ENCODE measurements around the gene RAB21. TPM values are rescaled to one million over a fixed set of nuclear protein-coding genes. Genes with fewer than 3 reads are reported as not detected.

The RAB21 gene
- total and polyA plus RNA-seq, 7 experiments from 2014 or later, result 21.8 to 81.7 (median 67.5) TPM

GRCh38 chr12:71732357-71732712 lies 22.3 kb upstream of the RAB21 start:
- intact Hi-C loops (cut with micrococcal nuclease), result no loop called here
- Mint-ChIP-seq H3K27me3 (no peaks in the 10 kb centered on the region), H3K4me1 (no peaks in the 10 kb centered on the region), H3K27ac (no peak overlapping the region), H3K9me3 (no peaks in the 10 kb centered on the region), H3K36me3 (no peaks in the 10 kb centered on the region), H3K4me3 (no peak overlapping the region)
- CTCF ChIA-PET, result interaction anchor here (1.0 kb wide), 1 partner anchor 15 kb away, joined by 4 read pairs; no protein-coding TSS in a partner anchor
- DNase-seq (no peak), ATAC-seq (no peak)
- Histone ChIP-seq H3K27ac (ENCODE audit: low read depth, low read length) (no peak overlapping the region), H3K36me3 (ENCODE audit: control insufficient read depth in 2 of 3, insufficient read depth in 3 of 3, low read length in 3 of 3) (no peaks in the 10 kb centered on the region), H3K4me1 (ENCODE audit: control insufficient read depth in 2 of 2, insufficient read depth in 2 of 2, low read length in 2 of 2) (no peaks in the 10 kb centered on the region), H3K9me3 (ENCODE audit: control insufficient read depth in 2 of 3, low read length in 3 of 3) (no peaks in the 10 kb centered on the region), H3K4me3 (ENCODE audit: low read length) (no peak overlapping the region), H3K27me3 (ENCODE audit: control insufficient read depth in 2 of 2, insufficient read depth in 2 of 2, low read length in 2 of 2) (no peaks in the 10 kb centered on the region)
- POLR2A ChIA-PET, result no interaction called here

GRCh38 chr12:71737197-71737596 lies 17.5 kb upstream of the RAB21 start:
- Histone ChIP-seq H3K27ac (ENCODE audit: low read depth, low read length) (no peak overlapping the region), H3K9me3 (ENCODE audit: control insufficient read depth in 2 of 3, low read length in 3 of 3) (no peaks in the 10 kb centered on the region), H3K4me1 (ENCODE audit: control insufficient read depth in 2 of 2, insufficient read depth in 2 of 2, low read length in 2 of 2) (no peaks in the 10 kb centered on the region), H3K36me3 (ENCODE audit: control insufficient read depth in 2 of 3, insufficient read depth in 3 of 3, low read length in 3 of 3) (no peaks in the 10 kb centered on the region), H3K4me3 (ENCODE audit: low read length) (no peak overlapping the region), H3K27me3 (ENCODE audit: control insufficient read depth in 2 of 2, insufficient read depth in 2 of 2, low read length in 2 of 2) (no peaks in the 10 kb centered on the region)
- intact Hi-C loops (cut with micrococcal nuclease), result no loop called here
- ATAC-seq (no peak), DNase-seq (no peak)
- Mint-ChIP-seq H3K36me3 (no peaks in the 10 kb centered on the region), H3K9me3 (no peaks in the 10 kb centered on the region), H3K27ac (no peak overlapping the region), H3K4me3 (no peak overlapping the region), H3K27me3 (peaks cover 0 to 8% (median 0%) of the 10 kb centered on the region in 5 donors), H3K4me1 (no peaks in the 10 kb centered on the region)
- CTCF ChIA-PET, result interaction anchor here (1.0 kb wide), 1 partner anchor 10 kb away, joined by 3 read pairs; no protein-coding TSS in a partner anchor
- POLR2A ChIA-PET, result no interaction called here

GRCh38 chr12:71742998-71743397 lies 11.7 kb upstream of the RAB21 start:
- H3K4me1 Mint-ChIP-seq, result peaks cover 0 to 3% (median 0%) of the 10 kb centered on the region in 7 donors
- H3K4me1 ChIP-seq (ENCODE audit: control insufficient read depth in 2 of 2, insufficient read depth in 2 of 2, low read length in 2 of 2), result no peaks in the 10 kb centered on the region
- peaks cover 0 to 16% (median 0%) of the 10 kb centered on the region in 5 donors for H3K27me3 Mint-ChIP-seq
- peak overlapping the region in 1 of 9 donors; percentile 6 for H3K27ac Mint-ChIP-seq
- DNase-seq (no peak), ATAC-seq (no peak)
- H3K27ac ChIP-seq (ENCODE audit: low read depth, low read length), result no peak overlapping the region
- no peaks in the 10 kb centered on the region for H3K9me3 ChIP-seq (ENCODE audit: control insufficient read depth in 2 of 3, low read length in 3 of 3)
- H3K4me3 Mint-ChIP-seq, result no peak overlapping the region
- ChIA-PET CTCF (no interaction called here), POLR2A (no interaction called here)
- H3K36me3 Mint-ChIP-seq, result no peaks in the 10 kb centered on the region
- intact Hi-C loops (cut with micrococcal nuclease), result no loop called here
- no peak overlapping the region for H3K4me3 ChIP-seq (ENCODE audit: low read length)
- H3K27me3 ChIP-seq (ENCODE audit: control insufficient read depth in 2 of 2, insufficient read depth in 2 of 2, low read length in 2 of 2), result no peaks in the 10 kb centered on the region
- H3K36me3 ChIP-seq (ENCODE audit: control insufficient read depth in 2 of 3, insufficient read depth in 3 of 3, low read length in 3 of 3), result no peaks in the 10 kb centered on the region
- H3K9me3 Mint-ChIP-seq, result no peaks in the 10 kb centered on the region

GRCh38 chr12:71744522-71745300 lies 10.0 kb upstream of the RAB21 start:
- peaks cover 0 to 3% (median 0%) of the 10 kb centered on the region in 7 donors for H3K4me1 Mint-ChIP-seq
- ATAC-seq, result no peak
- Histone ChIP-seq H3K9me3 (ENCODE audit: control insufficient read depth in 2 of 3, low read length in 3 of 3) (no peaks in the 10 kb centered on the region), H3K27me3 (ENCODE audit: control insufficient read depth in 2 of 2, insufficient read depth in 2 of 2, low read length in 2 of 2) (no peaks in the 10 kb centered on the region), H3K36me3 (ENCODE audit: control insufficient read depth in 2 of 3, insufficient read depth in 3 of 3, low read length in 3 of 3) (no peaks in the 10 kb centered on the region), H3K4me1 (ENCODE audit: control insufficient read depth in 2 of 2, insufficient read depth in 2 of 2, low read length in 2 of 2) (no peaks in the 10 kb centered on the region), H3K27ac (ENCODE audit: low read depth, low read length) (no peak overlapping the region), H3K4me3 (ENCODE audit: low read length) (no peak overlapping the region)
- no peak overlapping the region for H3K27ac Mint-ChIP-seq
- H3K27me3 Mint-ChIP-seq, result peaks cover 0 to 33% (median 7%) of the 10 kb centered on the region in 5 donors
- no peaks in the 10 kb centered on the region for H3K36me3 Mint-ChIP-seq
- ChIA-PET POLR2A (no interaction called here), CTCF (interaction anchor here (0.6 to 7.0 kb wide), 4 partner anchors 10 to 329 kb away, joined by 3 to 70 read pairs (median 4); partner anchors contain the start of gene RAB21)
- H3K4me3 Mint-ChIP-seq, result no peak overlapping the region
- intact Hi-C loops (cut with micrococcal nuclease), result loop anchor here in 1 of 2 donors (5.0 kb wide), 1 partner anchor 1152 kb away; no protein-coding TSS in a partner anchor
- no peak for DNase-seq
- no peaks in the 10 kb centered on the region for H3K9me3 Mint-ChIP-seq

GRCh38 chr12:71746974-71747611 lies 7.6 kb upstream of the RAB21 start:
- H3K36me3 Mint-ChIP-seq, result no peaks in the 10 kb centered on the region
- Histone ChIP-seq H3K4me3 (ENCODE audit: low read length) (no peak overlapping the region), H3K4me1 (ENCODE audit: control insufficient read depth in 2 of 2, insufficient read depth in 2 of 2, low read length in 2 of 2) (no peaks in the 10 kb centered on the region), H3K36me3 (ENCODE audit: control insufficient read depth in 2 of 3, insufficient read depth in 3 of 3, low read length in 3 of 3) (no peaks in the 10 kb centered on the region), H3K27ac (ENCODE audit: low read depth, low read length) (no peak overlapping the region), H3K27me3 (ENCODE audit: control insufficient read depth in 2 of 2, insufficient read depth in 2 of 2, low read length in 2 of 2) (no peaks in the 10 kb centered on the region), H3K9me3 (ENCODE audit: control insufficient read depth in 2 of 3, low read length in 3 of 3) (no peaks in the 10 kb centered on the region)
- peaks cover 0 to 3% (median 0%) of the 10 kb centered on the region in 7 donors for H3K4me1 Mint-ChIP-seq
- DNase-seq (peak in 8 of 9 donors; percentile 28 to 70 (median 56)), ATAC-seq (peak; percentile 95)
- no peaks in the 10 kb centered on the region for H3K9me3 Mint-ChIP-seq
- H3K27ac Mint-ChIP-seq, result peak overlapping the region in 1 of 9 donors; percentile 51
- ChIA-PET POLR2A (interaction anchor here (0.6 to 1.4 kb wide), 4 partner anchors 19 to 110 kb away, joined by 3 to 5 read pairs (median 4); no protein-coding TSS in a partner anchor), CTCF (interaction anchor here (0.5 to 7.0 kb wide), 28 partner anchors 9 to 1964 kb away, joined by 3 to 70 read pairs (median 4); partner anchors contain the start of gene TMEM19)
- H3K4me3 Mint-ChIP-seq, result no peak overlapping the region
- H3K27me3 Mint-ChIP-seq, result peaks cover 5 to 48% (median 15%) of the 10 kb centered on the region in 5 donors
- intact Hi-C loops (cut with micrococcal nuclease), result loop anchor here (1.0 to 5.0 kb wide), 9 partner anchors 60 to 1868 kb away; partner anchors contain the start of genes TMEM19 (in 2 of the 2) and ZFC3H1 (in 2 of the 2)

- no peaks in the 10 kb centered on the region for H3K9me3 ChIP-seq (ENCODE audit: control insufficient read depth in 2 of 3, low read length in 3 of 3)
- H3K27ac ChIP-seq (ENCODE audit: low read depth, low read length), result no peak overlapping the region
- DNase-seq (no peak), ATAC-seq (no peak)
- peaks cover 5 to 56% (median 15%) of the 10 kb centered on the region in 5 donors for H3K27me3 Mint-ChIP-seq
- intact Hi-C loops (cut with micrococcal nuclease), result loop anchor here in 1 of 2 donors (5.0 kb wide), 1 partner anchor 1156 kb away; no protein-coding TSS in a partner anchor
- H3K4me3 ChIP-seq (ENCODE audit: low read length), result no peak overlapping the region
- H3K4me1 Mint-ChIP-seq, result peaks cover 0 to 3% (median 0%) of the 10 kb centered on the region in 7 donors
- ChIA-PET POLR2A (interaction anchor here (0.9 to 1.4 kb wide), 3 partner anchors 63 to 112 kb away, joined by 3 to 5 read pairs (median 3); partner anchors contain the start of gene TMEM19), CTCF (interaction anchor here (0.7 to 7.0 kb wide), 18 partner anchors 10 to 338 kb away, joined by 3 to 70 read pairs (median 4); partner anchors contain the start of gene TMEM19)
- no peak overlapping the region for H3K27ac Mint-ChIP-seq
- no peaks in the 10 kb centered on the region for H3K4me1 ChIP-seq (ENCODE audit: control insufficient read depth in 2 of 2, insufficient read depth in 2 of 2, low read length in 2 of 2)
- H3K36me3 ChIP-seq (ENCODE audit: control insufficient read depth in 2 of 3, insufficient read depth in 3 of 3, low read length in 3 of 3), result no peaks in the 10 kb centered on the region
- H3K9me3 Mint-ChIP-seq, result no peaks in the 10 kb centered on the region
- H3K27me3 ChIP-seq (ENCODE audit: control insufficient read depth in 2 of 2, insufficient read depth in 2 of 2, low read length in 2 of 2), result no peaks in the 10 kb centered on the region
- no peak overlapping the region for H3K4me3 Mint-ChIP-seq
- H3K36me3 Mint-ChIP-seq, result no peaks in the 10 kb centered on the region
Measured at GRCh38 chr12:71748081-71748850, 6.4 kb upstream of the RAB21 start.

Data from naive thymus-derived CD4-positive, alpha-beta T cell (primary cell).